ENCODE measurements around the gene GMDS. TPM values are rescaled to one million over a fixed set of nuclear protein-coding genes. Genes with fewer than 3 reads are reported as not detected.

GMDS gene
- 10 to 100 TPM; 13.2 to 18.0 (median 14.7) TPM for total RNA-seq (2021; fragmentation: NEBNext Ultra II Directional; extraction: Animal tissue kit (Norgen Biotek cat#: 25700))
- long read RNA-seq, transcript GMDS-202 (11 exons, 1,752 nt), result major isoform, 18 of 24 reads
- long read RNA-seq, partial matches to known transcripts, result 2 of 24 reads
- long read RNA-seq, other reads (novel, unspliced or antisense), result 4 of 24 reads

DNA sequence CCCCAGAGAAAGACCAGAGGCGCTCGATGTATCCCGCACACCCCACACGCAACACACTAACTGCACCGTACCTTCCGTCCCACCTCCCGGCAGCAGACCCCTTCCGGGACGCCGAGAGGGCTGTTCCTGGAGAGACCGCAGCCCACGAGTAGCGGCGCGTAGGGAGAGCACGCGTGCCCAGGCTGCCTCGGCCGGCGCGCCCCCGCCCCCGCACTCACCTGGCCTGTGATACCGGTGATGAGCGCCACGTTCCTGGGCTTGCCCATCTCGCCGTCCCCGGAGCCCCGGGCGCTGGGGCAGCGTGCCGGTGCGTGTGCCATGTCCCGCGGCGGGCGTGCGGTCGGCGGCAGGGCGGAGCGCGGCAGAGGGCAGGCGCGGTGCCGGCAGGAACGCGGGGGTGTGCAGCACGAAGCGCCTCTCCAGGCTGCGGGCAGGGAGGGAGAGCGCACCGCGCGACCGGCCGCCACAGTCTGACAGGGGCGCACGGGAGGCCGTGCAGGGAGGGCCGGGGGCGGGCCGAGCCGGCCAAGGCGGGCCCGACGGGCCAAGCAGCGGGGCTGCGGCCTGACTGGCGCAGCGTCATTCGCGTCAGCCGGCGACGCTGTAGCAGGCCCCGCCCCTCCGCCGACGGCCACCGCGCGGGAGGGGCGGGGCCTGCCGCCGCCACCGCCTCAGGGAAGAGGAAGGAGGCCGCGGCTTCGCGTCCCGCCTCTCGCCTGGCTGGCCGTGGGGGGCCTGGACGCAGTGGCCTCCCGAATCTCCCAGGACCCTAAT lies at the start of gene GMDS:
Gene GMDS, minus strand, starts transcription at position 503 of the 774 bp plus-strand sequence.
- no peaks in the 10 kb centered on the region; the same call in 1 of the 2 replicates for H3K36me3 Mint-ChIP-seq (ENCODE audit: low read depth)
- TF ChIP-seq, protein P1, sequence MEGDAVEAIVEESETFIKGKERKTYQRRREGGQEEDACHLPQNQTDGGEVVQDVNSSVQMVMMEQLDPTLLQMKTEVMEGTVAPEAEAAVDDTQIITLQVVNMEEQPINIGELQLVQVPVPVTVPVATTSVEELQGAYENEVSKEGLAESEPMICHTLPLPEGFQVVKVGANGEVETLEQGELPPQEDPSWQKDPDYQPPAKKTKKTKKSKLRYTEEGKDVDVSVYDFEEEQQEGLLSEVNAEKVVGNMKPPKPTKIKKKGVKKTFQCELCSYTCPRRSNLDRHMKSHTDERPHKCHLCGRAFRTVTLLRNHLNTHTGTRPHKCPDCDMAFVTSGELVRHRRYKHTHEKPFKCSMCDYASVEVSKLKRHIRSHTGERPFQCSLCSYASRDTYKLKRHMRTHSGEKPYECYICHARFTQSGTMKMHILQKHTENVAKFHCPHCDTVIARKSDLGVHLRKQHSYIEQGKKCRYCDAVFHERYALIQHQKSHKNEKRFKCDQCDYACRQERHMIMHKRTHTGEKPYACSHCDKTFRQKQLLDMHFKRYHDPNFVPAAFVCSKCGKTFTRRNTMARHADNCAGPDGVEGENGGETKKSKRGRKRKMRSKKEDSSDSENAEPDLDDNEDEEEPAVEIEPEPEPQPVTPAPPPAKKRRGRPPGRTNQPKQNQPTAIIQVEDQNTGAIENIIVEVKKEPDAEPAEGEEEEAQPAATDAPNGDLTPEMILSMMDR (IDR thresholded peaks at IDR 0.05), result peak; percentile 20; the same call in 1 of the 2 replicates
- DNase-seq, result peak; percentile 72
- H3K4me3 Mint-ChIP-seq, result peak within 1 kb of the TSS; percentile 92
- H3K4me1 Mint-ChIP-seq (ENCODE audit: low read depth), result peaks cover 17% of the 10 kb centered on the region
- no peaks in the 10 kb centered on the region for H3K27me3 Mint-ChIP-seq (ENCODE audit: insufficient read depth)
- peak within 1 kb of the TSS; percentile 94 for H3K27ac Mint-ChIP-seq
- H3K9me3 Mint-ChIP-seq, result no peaks in the 10 kb centered on the region

DNA sequence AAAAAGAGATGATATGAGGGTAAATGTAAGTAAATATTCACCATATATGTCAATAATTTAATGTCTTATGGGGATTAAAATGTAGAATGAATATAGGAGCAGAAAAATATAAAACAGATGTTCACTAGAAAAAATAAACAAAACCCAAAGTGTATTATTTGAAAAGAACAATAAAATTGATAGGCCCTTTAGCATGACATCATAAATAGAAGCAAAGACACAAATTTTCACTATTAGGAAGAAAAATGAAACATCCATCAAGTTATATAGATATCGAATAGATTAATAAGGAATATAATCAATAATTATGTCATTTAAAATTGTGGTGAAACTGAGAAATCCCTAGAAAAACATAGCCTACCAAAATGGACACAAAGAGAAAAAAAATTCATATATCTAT lies 40.1 kb upstream of the GMDS start:
- Mint-ChIP-seq H3K27ac (no peak overlapping the region), H3K27me3 (ENCODE audit: insufficient read depth) (no peaks in the 10 kb centered on the region; the same call in 1 of the 2 replicates), H3K4me3 (no peak overlapping the region), H3K9me3 (peaks cover 41% of the 10 kb centered on the region), H3K36me3 (ENCODE audit: low read depth) (0 out of 2 replicates have a peak, but pooled peaks cover 2% of the 10 kb centered on the region), H3K4me1 (ENCODE audit: low read depth) (no peaks in the 10 kb centered on the region)
- TF ChIP-seq, protein P1 (IDR thresholded peaks at IDR 0.05), result no peak
- no peak for DNase-seq

DNA sequence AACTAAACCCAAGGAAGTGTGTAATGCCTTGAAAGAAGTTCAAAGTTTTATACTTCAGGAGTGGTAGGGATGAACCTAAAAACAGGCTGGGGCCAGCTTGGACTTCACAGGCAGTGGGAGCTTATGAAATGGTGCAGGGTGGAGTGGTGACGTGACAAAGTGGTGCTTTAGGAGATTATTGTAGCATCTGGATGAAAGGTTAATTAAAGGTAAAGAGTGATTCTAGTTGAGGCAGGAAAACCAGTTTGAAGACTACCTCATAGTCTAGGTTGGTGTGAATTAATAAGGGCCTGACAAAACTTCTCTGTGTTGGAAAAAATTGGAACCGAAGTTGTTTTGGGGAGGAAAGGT lies 30.5 kb upstream of the GMDS start:
- TF ChIP-seq, protein P1 (IDR thresholded peaks at IDR 0.05), result no peak
- DNase-seq, result no peak
- H3K27ac Mint-ChIP-seq, result peak overlapping the region; percentile 56
- H3K36me3 Mint-ChIP-seq (ENCODE audit: low read depth), result peaks cover 29% of the 10 kb centered on the region
- H3K4me3 Mint-ChIP-seq, result peak overlapping the region; percentile 5; the same call in 1 of the 2 replicates
- H3K27me3 Mint-ChIP-seq (ENCODE audit: insufficient read depth), result no peaks in the 10 kb centered on the region
- H3K4me1 Mint-ChIP-seq (ENCODE audit: low read depth), result peaks cover 19% of the 10 kb centered on the region
- H3K9me3 Mint-ChIP-seq, result peaks cover 4% of the 10 kb centered on the region; the same call in 1 of the 2 replicates

DNA sequence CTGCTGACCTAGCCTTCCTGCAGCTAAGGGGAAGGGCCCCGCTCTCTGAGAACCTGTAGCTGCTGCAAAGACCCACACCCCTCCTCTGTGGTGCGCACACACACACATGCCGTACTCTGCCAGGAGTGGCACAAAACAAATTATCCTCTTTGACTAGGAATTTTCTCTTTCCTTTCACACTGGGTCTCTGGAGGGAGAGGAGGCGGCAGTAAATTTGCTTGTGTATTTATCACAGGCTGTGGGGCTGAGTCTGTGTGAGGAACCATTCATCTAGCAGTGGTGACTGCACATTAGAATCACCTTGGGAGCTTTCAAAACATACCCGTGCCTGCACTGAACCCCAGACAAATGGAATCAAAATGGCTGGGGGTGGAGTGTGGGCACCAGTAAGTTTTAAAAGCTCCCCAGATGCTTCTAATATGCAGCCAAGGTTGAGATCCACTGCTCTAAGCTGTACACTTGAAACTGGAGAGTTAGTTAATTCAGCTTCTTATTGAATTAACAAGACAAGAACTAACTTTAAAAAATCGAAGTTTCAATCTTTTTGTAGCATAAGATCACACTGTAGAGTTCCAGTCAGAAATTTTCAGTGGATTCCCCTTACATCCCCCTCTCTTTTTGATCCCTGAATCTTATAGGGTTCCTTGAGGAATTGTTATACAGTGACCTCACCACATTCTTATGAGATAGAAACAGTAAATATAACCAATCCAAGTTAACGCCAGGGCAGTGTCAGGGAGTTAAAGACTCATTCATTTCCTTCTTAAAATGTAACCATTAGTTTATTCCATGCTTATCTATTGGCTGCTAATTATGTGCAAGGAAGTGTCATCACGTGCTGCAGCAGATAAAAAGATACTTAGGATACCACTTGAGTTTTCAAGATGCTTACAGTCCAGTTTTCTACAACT lies 29.8 kb upstream of the GMDS start:
- H3K27ac Mint-ChIP-seq, result peak overlapping the region; percentile 56
- TF ChIP-seq, protein P1 (IDR thresholded peaks at IDR 0.05), result no peak
- H3K4me3 Mint-ChIP-seq, result peak overlapping the region; percentile 5; the same call in 1 of the 2 replicates
- H3K36me3 Mint-ChIP-seq (ENCODE audit: low read depth), result peaks cover 31% of the 10 kb centered on the region
- DNase-seq, result peak; percentile 21
- peaks cover 4% of the 10 kb centered on the region; the same call in 1 of the 2 replicates for H3K9me3 Mint-ChIP-seq
- H3K27me3 Mint-ChIP-seq (ENCODE audit: insufficient read depth), result no peaks in the 10 kb centered on the region
- H3K4me1 Mint-ChIP-seq (ENCODE audit: low read depth), result peaks cover 19% of the 10 kb centered on the region

DNA sequence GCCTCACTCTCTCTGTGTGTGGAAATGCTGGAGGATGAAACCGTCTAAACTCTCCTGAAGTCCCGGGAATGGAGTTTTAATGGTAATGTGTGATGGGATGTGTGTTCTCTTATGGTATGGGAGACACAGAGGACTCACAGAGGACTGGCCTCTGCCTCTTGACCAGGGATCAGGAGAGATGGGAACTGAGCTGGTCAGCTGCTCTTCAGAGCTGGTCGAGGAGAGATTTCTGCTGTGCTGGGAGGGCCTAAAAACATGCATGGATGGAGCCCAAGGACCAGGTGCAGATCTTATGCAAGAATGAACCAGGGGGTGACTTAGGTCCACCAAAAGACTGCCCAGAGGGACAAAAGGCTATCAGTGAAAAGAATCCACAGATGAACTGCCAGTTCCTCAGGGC lies 27.3 kb upstream of the GMDS start:
- TF ChIP-seq, protein P1 (IDR thresholded peaks at IDR 0.05), result no peak
- no peak overlapping the region for H3K27ac Mint-ChIP-seq
- H3K4me1 Mint-ChIP-seq (ENCODE audit: low read depth), result peaks cover 19% of the 10 kb centered on the region
- peaks cover 28% of the 10 kb centered on the region for H3K36me3 Mint-ChIP-seq (ENCODE audit: low read depth)
- H3K27me3 Mint-ChIP-seq (ENCODE audit: insufficient read depth), result no peaks in the 10 kb centered on the region
- H3K4me3 Mint-ChIP-seq, result no peak overlapping the region
- no peaks in the 10 kb centered on the region for H3K9me3 Mint-ChIP-seq
- no peak for DNase-seq
